KMS-11 (cell line): ENCODE results near the gene PMP22.

Source experiments
- H2AFZ ChIP-seq: fragments of 200-600 bp; sonication (generic); 2 replicates; pipeline ENCODE4 v1.6.1; 2016; ENCODE audit warnings: antibody characterized with exemption, mixed run types, low read depth
- H3K27ac ChIP-seq: fragments of 200-600 bp; sonication (generic); 2 replicates; pipeline ENCODE4 v1.6.1; 2016; ENCODE audit warnings: mild to moderate bottlenecking, mixed run types
- H3K27me3 ChIP-seq: fragments of 200-600 bp; sonication (generic); 2 replicates; pipeline ENCODE4 v1.6.1; 2017; ENCODE audit warnings: mild to moderate bottlenecking, low read depth, mixed run types, moderate library complexity; ENCODE audit not compliant: insufficient read depth
- H3K36me3 ChIP-seq: fragments of 200-600 bp; sonication (generic); 2 replicates; pipeline ENCODE4 v1.6.1; 2017; ENCODE audit warnings: mild to moderate bottlenecking, mixed run types; ENCODE audit not compliant: insufficient read depth
- H3K4me1 ChIP-seq: fragments of 200-600 bp; sonication (generic); 2 replicates; pipeline ENCODE4 v1.6.1; 2016; ENCODE audit warnings: mild to moderate bottlenecking, low read depth, mixed run types; ENCODE audit not compliant: poor library complexity, severe bottlenecking
- H3K4me2 ChIP-seq: fragments of 200-600 bp; sonication (generic); 2 replicates; pipeline ENCODE4 v1.7.0; 2016; ENCODE audit warnings: mild to moderate bottlenecking, mixed run types
- H3K4me3 ChIP-seq: fragments of 200-600 bp; sonication (generic); IDR thresholded peaks from 2 replicates; pipeline ENCODE4 v1.6.1; 2017; ENCODE audit warnings: low read depth, low read length, mixed read lengths; ENCODE audit not compliant: insufficient read depth
- H3K79me2 ChIP-seq: fragments of 200-600 bp; sonication (generic); 2 replicates; pipeline ENCODE4 v1.6.1; 2016; ENCODE audit warnings: low read depth, mixed run types; ENCODE audit not compliant: insufficient read depth
- H3K9ac ChIP-seq: fragments of 200-600 bp; sonication (generic); 2 replicates; pipeline ENCODE4 v1.6.1; 2016; ENCODE audit warnings: mild to moderate bottlenecking, mixed run types
- H4K20me1 ChIP-seq: fragments of 200-600 bp; sonication (generic); 2 replicates; pipeline ENCODE4 v1.6.1; 2016; ENCODE audit warnings: mild to moderate bottlenecking, mixed run types; ENCODE audit not compliant: insufficient read depth
- TF ChIP-seq, protein P1 (sequence below): fragments of 200-600 bp; sonication (generic); conservative IDR thresholded peaks from 2 replicates; pipeline ENCODE4 v1.6.1; 2017; ENCODE audit warnings: low read depth, mild to moderate bottlenecking, antibody characterized with exemption, low read length, moderate library complexity, mixed read lengths

Gene PMP22

DNA sequence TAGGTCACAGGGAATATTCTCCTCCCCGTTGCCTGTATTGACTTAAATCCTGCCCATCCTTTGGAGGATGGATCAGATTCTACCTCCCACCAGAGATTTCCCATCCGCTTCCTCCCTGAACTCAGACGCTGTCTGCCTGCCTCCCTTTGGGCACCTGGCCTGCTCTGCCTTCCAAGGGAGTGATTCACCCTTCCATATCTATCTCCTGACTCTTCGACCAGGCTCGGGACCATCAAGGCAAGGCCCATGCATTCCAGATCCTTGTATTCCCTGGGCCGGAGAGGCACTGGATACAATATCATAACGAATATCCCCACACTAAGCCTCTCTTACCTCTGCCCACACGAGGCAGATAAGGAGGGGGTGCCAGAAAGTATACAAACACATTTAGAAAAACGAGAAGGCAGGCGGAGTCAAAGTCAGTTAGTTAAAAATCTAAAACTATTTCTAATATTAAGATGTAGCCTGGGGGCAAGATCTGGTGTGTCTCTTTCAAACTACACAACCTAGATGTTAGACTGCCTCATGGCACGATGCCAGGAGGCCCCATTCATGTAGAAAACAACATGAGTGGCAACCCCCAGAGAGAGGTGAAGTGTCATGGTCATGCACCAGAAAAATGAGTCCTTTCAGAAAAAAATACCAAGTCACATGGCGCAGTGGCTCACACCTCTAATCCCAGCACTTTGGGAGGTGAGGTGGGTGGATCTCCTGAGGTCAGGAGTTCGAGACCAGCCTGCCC lies 9.2 kb downstream of the PMP22 start:
- no peak overlapping the region for H3K9ac ChIP-seq
- no peaks in the 10 kb centered on the region for H3K36me3 ChIP-seq
- no peaks in the 10 kb centered on the region for H4K20me1 ChIP-seq
- no peak overlapping the region for H3K4me2 ChIP-seq
- no peaks in the 10 kb centered on the region for H3K4me1 ChIP-seq
- TF ChIP-seq, protein P1, sequence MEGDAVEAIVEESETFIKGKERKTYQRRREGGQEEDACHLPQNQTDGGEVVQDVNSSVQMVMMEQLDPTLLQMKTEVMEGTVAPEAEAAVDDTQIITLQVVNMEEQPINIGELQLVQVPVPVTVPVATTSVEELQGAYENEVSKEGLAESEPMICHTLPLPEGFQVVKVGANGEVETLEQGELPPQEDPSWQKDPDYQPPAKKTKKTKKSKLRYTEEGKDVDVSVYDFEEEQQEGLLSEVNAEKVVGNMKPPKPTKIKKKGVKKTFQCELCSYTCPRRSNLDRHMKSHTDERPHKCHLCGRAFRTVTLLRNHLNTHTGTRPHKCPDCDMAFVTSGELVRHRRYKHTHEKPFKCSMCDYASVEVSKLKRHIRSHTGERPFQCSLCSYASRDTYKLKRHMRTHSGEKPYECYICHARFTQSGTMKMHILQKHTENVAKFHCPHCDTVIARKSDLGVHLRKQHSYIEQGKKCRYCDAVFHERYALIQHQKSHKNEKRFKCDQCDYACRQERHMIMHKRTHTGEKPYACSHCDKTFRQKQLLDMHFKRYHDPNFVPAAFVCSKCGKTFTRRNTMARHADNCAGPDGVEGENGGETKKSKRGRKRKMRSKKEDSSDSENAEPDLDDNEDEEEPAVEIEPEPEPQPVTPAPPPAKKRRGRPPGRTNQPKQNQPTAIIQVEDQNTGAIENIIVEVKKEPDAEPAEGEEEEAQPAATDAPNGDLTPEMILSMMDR, result no peak
- H2AFZ ChIP-seq, result no peak overlapping the region
- no peaks in the 10 kb centered on the region for H3K27me3 ChIP-seq
- no peak overlapping the region for H3K27ac ChIP-seq
- no peaks in the 10 kb centered on the region for H3K79me2 ChIP-seq
- no peak overlapping the region for H3K4me3 ChIP-seq

DNA sequence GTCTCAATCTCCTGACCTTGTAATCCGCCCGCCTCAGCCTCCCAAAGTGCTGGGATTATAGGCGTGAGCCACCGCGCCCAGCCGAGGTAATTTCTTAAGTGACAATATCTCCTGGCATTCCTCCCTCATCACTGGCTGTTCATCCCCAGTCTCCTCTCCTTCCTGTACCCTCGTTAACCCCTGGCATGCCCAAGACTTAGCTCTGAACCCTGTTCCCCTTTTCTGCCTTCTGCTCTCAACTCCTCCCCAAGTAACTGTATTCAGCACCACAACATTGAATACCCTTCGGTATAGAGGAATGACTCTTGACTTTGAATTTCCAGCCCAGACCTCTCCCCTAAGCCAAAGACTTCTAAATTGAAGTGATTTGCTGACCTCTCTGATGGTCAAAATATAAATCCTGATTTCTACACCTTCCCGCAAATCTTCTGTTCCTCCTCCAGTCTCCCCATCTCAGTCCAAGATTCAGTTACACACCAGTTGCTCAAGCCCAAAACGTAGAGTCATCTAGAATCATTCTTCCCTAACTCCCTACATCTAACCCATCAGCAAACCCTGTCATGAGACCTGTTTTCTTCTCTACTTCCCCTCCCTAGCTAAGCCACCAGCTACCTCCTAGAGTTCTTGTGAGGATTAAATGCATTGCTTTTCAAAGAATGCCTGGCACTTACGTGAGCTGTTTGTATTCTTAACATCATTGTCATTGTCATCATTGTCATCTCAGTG lies 14.8 kb downstream of the PMP22 start:
- Histone ChIP-seq H3K9ac (no peak overlapping the region), H3K4me2 (no peak overlapping the region), H3K36me3 (no peaks in the 10 kb centered on the region), H3K4me3 (no peak overlapping the region), H3K4me1 (no peaks in the 10 kb centered on the region), H3K79me2 (no peaks in the 10 kb centered on the region), H2AFZ (no peak overlapping the region), H3K27ac (no peak overlapping the region), H3K27me3 (no peaks in the 10 kb centered on the region), H4K20me1 (no peaks in the 10 kb centered on the region)
- TF ChIP-seq, protein P1, result no peak

DNA sequence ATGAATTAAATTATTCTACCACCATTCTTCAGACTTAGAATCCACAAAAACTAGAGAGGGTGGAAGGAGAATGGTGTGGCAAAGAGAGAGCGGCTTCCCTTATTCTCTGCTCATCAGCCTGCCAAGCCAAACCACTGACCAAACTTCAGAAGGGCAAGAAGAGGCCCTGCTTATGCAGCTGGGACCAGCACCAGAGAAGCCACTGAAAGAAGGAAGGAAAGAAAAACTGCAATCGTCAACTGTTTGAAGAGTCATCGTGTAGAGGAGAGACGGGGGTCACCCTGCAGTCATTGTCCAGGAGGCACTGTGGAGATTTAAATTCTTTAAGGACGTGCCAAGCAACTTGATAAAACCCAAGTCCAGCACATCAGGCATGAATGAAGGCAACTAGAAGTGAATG lies 15.6 kb downstream of the PMP22 start:
- Histone ChIP-seq H2AFZ (no peak overlapping the region), H3K36me3 (no peaks in the 10 kb centered on the region), H3K4me2 (no peak overlapping the region), H3K27ac (no peak overlapping the region), H4K20me1 (no peaks in the 10 kb centered on the region), H3K27me3 (no peaks in the 10 kb centered on the region), H3K4me1 (no peaks in the 10 kb centered on the region), H3K9ac (no peak overlapping the region), H3K79me2 (no peaks in the 10 kb centered on the region), H3K4me3 (no peak overlapping the region)
- TF ChIP-seq, protein P1, result no peak

DNA sequence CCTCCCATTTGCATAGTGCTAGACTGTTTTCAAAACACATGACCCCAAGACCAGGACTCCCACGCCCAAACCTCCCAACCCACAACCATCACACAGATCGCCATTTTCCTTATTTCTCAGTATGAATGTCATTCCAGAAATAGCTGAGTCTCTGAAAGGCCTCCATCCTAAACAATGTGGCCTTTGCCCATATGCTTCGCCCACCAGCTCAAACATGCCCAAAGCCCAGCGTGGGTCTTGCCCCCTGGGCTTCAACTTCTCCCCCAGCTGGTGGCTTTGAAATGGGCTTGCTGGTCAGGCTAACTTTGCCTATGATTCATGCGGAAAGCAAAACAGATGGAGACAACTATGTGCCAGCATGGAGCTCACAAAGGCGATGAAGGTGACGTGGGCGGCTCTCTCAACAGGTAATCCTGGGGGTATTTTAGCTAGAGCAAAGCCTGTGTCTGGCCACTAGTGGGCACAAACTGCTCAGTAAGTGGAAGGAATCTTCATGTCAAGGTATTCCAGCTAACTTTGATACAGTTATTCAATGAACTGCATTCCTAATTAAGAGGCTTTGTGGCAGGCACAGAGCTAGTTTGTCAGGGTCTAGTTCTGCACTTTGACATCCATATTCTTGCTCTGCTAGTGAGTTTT lies 17.1 kb downstream of the PMP22 start:
- Histone ChIP-seq H3K27me3 (no peaks in the 10 kb centered on the region), H3K36me3 (no peaks in the 10 kb centered on the region)

More for the DNA sequence above, 17.1 kb downstream of the PMP22 start:
- H3K9ac ChIP-seq, result no peak overlapping the region
- TF ChIP-seq, protein P1, result 0 out of 2 replicates have a peak, but pooled peaks have one; percentile 12
- no peaks in the 10 kb centered on the region for H3K79me2 ChIP-seq
- no peak overlapping the region for H3K4me3 ChIP-seq
- no peaks in the 10 kb centered on the region for H4K20me1 ChIP-seq
- H3K4me2 ChIP-seq, result no peak overlapping the region
- no peaks in the 10 kb centered on the region for H3K4me1 ChIP-seq
- no peak overlapping the region for H3K27ac ChIP-seq
- H2AFZ ChIP-seq, result no peak overlapping the region
